GM18858 (cell line): Measurements from ENCODE around the gene TMEM231.
"Not testable (repeated sequence)": the region's sequence is repeated elsewhere in the genome, so short reads cannot be mapped to it uniquely, and the experiment has no call there.

ENCODE experiments used
- ATAC-seq: cut with Tn5 transposase; IDR thresholded peaks from one replicate; pipeline ENCODE4 v1.9.1; 2021; ENCODE audit not compliant: unreplicated experiment

Gene TMEM231

DNA sequence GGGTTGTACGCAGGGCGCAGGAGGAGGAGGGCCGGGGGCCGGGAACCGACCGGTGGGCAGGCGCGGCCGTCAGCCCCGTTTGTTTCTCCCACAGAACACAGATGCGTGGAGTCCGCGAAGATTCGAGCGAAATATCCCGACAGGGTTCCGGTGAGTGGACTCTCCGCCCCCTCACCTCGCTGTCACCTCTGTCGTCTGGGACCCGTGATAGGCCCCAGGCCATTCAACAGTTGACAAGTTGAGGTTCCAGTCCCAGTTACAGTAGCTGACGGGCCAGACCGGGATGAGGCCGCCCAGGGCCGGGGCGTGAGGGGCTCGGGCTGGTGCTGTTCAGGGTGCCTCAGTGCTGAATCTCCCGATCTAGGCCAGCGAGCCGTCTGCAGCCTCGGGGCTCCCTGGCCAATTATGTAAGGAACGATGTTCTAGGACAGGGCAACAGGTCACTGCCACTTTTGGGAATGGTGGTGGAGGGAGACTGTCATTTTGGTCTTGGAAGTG is 10.8 kb upstream of the TMEM231 start:
- no peak for ATAC-seq

- peak; percentile 58 for ATAC-seq
These were observed 10.1 kb upstream of the TMEM231 start, which contains the start of gene GABARAPL2 for GRCh38 chr16:75566040-75566757. TSS of gene GABARAPL2 (plus strand) at chr16:75566379. CDS start at chr16:75566487, 108 bp downstream.

DNA sequence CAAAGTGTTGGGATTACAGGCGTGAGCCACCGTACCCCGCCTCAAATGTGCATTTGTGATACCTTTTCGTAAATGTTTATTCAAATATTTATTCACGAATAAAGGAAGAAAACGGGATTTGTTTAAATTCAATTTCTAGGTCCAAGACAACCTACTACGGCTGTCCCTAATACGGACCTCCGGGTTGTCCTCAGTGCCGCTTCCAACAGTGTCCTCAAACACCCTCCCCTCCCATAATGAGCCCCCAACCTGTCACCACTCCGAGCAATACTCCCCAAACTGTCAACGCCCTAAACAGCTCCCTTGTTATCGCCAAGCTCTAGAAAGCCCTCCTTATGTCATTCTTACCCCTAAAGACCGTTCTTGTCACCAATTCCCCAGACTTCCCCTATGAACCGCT is 9.6 kb upstream of the TMEM231 start:
- ATAC-seq = no peak

- no peak for ATAC-seq
These were observed 3.7 kb upstream of the TMEM231 start for GRCh38 chr16:75559564-75560372.

GRCh38 chr16:75558846-75559401 is 2.9 kb upstream of the TMEM231 start:
- no peak for ATAC-seq

DNA sequence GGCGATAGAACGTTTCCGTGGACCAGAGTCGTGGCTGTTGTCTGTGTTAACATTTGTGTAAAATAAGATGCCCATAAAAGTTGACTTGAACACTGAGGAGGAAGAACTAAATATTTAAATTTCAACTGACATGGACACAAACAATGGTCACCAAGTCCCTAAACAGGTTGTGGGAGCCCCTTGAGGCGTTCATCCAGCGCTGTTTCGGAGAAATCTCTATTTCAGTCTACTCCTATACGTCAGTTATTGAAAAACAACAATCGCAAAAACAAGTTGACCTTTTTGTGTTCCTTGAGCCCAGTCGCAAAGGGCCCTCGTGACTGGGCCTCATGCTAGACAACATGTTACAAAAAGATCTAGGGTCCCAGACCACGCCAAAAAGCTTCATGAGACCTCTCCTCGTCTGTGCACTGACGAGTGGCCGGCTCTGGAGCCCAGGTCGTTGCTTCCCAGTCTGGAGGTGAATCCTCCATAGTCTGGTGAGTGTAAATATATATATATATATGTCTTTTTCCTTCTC is 439 bp upstream of the TMEM231 start:
- no peak for ATAC-seq

DNA sequence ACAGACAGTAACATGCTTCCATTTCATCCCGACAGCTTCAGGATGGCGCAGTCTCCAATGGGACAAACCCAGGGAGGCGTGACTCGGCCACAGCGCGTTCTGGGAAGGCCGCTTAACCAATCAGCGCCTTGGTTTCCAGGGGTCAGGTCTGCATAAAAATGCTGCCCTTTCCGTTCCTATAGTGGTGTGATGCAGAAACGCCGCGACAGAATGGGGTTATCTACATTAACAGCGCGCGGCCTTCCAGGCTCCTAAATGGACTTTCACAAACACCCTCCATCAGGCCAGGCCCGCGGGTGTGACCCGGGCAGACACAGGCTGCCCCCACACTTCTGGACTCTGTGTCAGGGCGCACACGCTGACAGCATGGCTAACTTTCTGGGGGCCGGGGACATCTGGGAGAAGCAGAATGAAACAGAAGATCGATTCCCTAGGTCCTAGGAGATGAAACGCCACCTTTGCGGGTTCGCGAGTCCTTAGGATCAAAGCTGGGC is 792 bp downstream of the TMEM231 start:
- ATAC-seq = no peak

DNA sequence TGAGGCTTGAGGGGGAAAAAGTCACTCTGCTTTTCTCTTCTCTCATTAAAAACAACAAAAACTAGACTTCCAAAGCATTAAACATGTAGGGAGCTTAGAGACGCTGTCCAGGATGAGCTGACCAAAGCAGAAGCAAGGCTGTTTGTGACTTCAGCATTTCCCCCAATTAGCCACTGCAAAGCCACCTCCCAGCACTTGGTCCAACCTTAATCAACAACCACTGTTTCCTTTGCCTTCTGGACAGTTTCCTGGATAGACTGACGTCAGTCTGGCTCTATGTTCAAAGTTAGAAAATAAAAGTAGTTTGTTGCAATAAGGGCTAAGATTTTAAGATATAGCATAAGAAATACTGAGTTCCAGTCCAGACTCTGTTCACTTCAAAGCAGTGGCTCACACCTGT is 3.1 kb downstream of the TMEM231 start:
- no peak for ATAC-seq

DNA sequence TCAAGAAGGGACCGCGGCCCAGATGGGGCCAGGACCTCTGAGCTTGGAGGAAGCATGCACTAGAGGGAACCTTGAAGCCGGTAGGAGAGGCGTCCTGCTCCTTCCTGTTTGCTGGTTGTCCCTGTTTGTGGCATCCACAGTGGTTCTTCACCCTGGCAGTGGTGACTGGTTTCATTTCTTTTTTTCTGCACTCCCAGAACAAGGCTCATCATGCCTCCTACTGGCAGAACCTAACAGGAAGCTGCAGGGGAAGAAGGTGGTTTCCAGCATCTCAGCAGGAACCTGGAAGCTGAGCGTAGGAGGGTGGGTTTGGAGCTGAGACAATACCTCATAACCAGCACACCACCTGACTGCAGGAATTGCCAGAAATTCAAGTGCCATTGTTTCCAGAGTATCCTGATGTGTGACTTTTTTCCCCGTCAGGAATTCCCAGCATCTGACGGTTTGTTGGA is 5.8 kb downstream of the TMEM231 start:
- ATAC-seq = peak; percentile 80

- not testable (repeated sequence) for ATAC-seq
These were observed 7.6 kb downstream of the TMEM231 start for GRCh38 chr16:75548456-75548855.

DNA sequence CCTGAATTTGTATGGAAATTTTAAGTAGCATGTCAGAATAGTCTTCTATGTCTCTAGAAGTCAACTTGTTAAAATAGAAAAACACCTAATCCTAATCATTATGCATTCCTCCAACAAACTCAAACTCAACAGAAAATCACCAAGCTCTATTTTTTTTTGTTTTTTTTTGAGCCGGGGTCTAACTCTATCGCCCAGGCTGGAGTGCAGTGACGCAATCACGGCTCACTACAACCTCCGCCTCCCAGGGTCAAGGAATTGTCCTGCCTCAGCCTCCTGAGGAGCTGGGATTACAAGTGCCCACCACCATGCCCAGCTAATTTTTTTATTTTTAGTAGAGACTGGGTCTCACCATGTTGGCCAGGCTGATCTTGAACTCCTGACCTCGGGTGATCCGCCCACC is 9.8 kb downstream of the TMEM231 start:
- ATAC-seq = no peak

GRCh38 chr16:75545879-75546278 is 10.2 kb downstream of the TMEM231 start:
- ATAC-seq = not testable (repeated sequence)

GRCh38 chr16:75542462-75542861 is 13.6 kb downstream of the TMEM231 start:
- not testable (repeated sequence) for ATAC-seq

DNA sequence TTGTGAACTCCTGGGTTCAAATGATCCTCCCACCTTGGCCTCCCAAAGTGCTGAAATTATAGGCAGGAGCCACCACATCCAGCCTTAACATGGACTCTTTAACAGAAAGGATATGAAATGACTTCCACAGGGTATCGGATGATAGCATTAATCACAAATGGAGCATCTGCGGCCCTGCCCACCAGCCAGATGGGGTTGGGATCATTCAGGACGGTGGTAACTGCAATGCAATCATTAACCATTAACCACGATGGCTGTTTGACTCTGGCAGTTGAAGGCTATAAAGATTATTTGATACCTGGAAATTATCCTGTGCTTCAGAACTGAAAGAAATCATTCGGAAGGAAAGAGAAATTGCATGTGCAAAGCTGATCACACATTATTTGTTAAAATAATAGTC is 14.8 kb downstream of the TMEM231 start:
- ATAC-seq = no peak

DNA sequence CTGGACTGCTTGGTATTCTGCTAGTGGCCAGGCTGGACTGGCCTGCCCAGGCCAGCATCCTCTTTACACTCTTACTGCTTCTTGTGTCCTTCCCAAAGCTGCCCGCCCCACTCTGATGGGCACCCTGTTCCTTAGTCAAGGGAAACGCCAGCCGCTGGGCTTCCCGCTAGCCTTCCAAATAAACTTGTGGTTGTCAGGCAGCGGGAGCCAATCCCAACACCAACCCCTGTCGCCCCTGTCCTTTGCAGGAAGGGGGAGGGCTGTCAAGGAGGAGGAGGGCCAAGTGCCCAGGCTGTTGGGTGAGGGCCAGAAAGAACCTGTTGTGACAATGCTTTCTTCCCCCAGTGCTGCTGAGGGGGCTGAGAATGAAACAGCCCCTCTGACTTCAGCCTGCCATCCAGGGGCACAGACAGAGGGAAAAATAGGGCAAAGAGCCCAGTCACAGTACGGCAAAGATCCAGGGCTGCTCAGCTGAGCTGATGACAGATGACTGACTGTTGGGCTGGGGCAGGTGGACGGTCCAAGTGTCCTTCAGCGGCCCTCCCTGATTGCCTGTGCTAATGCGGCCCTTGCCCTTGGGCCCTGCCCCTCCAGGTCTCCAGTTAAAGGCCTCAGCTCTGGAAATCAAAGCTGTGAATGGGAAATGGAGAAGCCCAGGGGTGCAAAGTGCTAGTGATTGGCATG is 17.0 kb downstream of the TMEM231 start:
- ATAC-seq = not testable (repeated sequence)

DNA sequence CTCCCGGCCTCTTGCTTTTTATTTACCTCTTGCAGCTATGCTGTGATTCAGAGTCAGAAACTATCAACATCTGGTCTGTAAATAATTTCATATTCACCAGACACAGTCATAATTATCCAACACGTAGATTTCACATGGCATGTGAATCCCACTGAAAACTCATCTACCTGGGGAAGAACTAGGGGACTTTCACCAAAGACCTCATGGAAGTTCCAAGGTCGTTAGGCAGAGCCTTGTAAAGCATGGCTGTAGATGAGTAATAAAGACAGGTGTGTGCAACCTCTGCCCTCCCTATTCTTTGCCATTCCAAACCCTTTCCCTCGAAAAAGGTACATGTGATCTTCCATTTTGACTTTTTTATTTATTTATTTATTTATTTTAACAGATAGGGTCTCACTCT is 18.3 kb downstream of the TMEM231 start:
- no peak for ATAC-seq

GRCh38 chr16:75535901-75536300 is 20.2 kb downstream of the TMEM231 start, which contains the start of gene CHST5:
TSS of gene CHST5 (minus strand) at chr16:75536108. CDS start at chr16:75530384, 5,724 bp downstream.
- no peak for ATAC-seq

DNA sequence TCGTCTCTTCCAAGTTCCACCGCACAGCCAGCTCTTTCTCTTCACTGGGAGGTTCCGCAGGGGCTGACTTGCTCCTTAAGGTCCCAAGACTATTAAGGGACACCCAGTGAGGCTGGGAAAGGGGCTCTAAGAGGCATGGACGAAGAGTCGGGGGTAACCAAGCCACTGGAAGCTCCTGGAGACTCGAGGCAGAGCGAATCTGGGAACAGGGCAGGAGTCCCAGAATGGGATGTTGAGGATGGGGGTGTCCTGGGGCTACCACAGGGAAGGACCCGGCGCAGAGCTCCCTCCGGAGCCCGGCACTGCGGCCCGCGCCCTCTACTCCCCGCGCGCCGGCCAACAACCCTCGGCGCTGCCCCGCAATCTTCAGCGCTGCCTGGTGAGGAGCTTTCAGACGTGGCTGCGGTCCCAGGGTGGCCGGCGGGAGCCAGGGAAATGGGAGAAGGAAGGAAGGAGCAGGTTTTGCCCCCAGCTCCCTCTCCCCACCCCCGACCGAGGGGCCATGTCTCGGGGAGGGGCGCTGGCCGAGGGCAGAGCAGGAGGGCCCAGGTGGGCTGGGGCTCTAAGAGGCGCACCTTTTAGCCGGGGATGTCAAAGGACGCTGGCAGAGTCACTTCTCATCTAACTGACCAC is 20.7 kb downstream of the TMEM231 start:
- no peak for ATAC-seq

DNA sequence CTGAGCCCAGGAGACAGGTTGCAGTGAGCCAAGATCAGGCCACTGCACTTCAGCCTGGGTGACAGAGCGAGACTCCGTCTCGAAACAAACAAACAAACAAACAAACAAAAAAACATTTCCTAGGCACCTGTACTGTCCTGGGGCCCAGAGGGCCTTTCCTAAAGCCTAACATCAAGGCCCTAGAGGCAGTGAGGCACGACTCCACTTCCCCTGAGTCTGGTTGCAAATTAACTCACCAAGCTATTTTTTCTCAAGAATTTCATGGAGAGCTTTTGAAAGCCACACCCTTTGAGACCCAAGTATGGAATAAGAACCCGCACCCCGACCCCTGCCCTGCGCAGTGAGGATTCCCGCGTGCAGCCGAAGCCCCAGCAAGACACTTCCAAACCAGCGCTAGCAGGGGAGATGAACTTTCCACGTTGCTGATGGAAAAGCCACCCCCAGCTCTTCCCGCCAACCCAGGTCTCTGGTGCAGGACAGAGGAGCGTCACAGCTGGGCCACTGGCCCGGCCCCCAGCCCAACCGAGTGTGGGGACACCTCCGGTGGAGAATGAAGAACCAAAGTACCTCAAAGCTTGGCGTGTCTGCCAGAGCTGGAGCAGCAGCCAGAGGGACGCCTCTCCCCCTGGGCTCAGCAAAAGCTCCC is 21.4 kb downstream of the TMEM231 start:
- ATAC-seq = no peak

GRCh38 chr16:75532791-75533190 is 23.3 kb downstream of the TMEM231 start:
- ATAC-seq = no peak
